HL-60 (cell line): ENCODE data around the gene RGSL1.

Experiments used
- DNase-seq, 2 experiments: peaks; one replicate each; pipeline ENCODE4 v3.0.0-alpha.2; 2010 to 2020; ENCODE audit warnings: low read depth in 1 of 2, low spot score in 1 of 2
- H3K27ac ChIP-seq: fragments of 250-450 bp; sonication (Bioruptor Pico); replicated peaks from 2 replicates; pipeline ENCODE4 v1.5.1; 2020; ENCODE audit warnings: mild to moderate bottlenecking, moderate library complexity
- H3K27me3 ChIP-seq: fragments of 250-450 bp; sonication (Bioruptor Pico); 2 replicates; pipeline ENCODE4 v1.5.1; 2021; ENCODE audit warnings: mild to moderate bottlenecking, moderate library complexity; ENCODE audit not compliant: insufficient read depth, poor library complexity, severe bottlenecking
- H3K4me3 ChIP-seq: replicated peaks from 2 replicates; pipeline ENCODE4 v1.5.1; 2011; ENCODE audit warnings: mild to moderate bottlenecking, control low read depth, low read length; ENCODE audit not compliant: insufficient read depth
- GABPA ChIP-seq: IDR thresholded peaks from 2 replicates; pipeline ENCODE4 v1.6.1; 2012; ENCODE audit warnings: low read depth
- POLR2AphosphoS5 ChIP-seq: IDR thresholded peaks from 2 replicates; pipeline ENCODE4 v1.6.1; 2012; ENCODE audit warnings: low read depth
- SPI1 ChIP-seq: IDR thresholded peaks from 2 replicates; pipeline ENCODE4 v1.6.1; 2012; ENCODE audit warnings: low read depth, mild to moderate bottlenecking, borderline replicate concordance
- TF ChIP-seq, protein P1 (sequence below): IDR thresholded peaks from 2 replicates; pipeline ENCODE4 v1.6.1; 2012; ENCODE audit warnings: low read depth; ENCODE audit not compliant: insufficient replicate concordance
- TF ChIP-seq, protein P2 (sequence below): IDR thresholded peaks from one replicate; pipeline ENCODE4 v1.5.1; 2011; ENCODE audit warnings: low read length, control low read depth, inconsistent platforms; ENCODE audit not compliant: insufficient read depth

The RGSL1 gene

DNA sequence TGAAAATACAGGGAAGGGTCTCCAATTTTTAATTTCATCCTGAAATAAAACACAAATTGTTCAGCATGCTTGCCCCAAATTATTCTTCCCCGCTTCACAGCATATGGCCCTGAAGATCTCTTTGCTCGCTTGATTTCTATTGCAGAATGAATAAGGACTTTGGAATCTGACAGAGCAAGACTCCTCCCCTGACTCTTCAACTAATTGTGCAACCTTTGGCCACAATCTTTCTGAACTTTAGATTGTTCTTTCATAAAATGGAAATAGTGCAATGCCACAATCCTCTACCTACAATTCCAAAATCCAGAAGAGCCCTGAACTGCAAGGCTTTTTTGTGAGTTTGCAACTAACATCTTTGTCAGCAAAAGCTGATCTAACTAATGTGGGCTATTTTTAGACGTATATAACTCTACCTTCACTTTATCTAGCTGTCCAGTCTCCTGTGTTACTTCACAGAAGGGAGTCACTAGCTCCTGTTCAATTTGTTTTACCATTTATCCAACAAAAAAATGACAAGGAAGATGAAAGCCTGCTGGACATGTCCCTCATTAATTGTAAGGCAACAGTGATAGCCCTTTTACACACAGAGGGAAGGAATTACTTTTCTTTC, 125.7 kb downstream of the RGSL1 start:
- H3K4me3 ChIP-seq, result no peak overlapping the region
- TF ChIP-seq, protein P1, sequence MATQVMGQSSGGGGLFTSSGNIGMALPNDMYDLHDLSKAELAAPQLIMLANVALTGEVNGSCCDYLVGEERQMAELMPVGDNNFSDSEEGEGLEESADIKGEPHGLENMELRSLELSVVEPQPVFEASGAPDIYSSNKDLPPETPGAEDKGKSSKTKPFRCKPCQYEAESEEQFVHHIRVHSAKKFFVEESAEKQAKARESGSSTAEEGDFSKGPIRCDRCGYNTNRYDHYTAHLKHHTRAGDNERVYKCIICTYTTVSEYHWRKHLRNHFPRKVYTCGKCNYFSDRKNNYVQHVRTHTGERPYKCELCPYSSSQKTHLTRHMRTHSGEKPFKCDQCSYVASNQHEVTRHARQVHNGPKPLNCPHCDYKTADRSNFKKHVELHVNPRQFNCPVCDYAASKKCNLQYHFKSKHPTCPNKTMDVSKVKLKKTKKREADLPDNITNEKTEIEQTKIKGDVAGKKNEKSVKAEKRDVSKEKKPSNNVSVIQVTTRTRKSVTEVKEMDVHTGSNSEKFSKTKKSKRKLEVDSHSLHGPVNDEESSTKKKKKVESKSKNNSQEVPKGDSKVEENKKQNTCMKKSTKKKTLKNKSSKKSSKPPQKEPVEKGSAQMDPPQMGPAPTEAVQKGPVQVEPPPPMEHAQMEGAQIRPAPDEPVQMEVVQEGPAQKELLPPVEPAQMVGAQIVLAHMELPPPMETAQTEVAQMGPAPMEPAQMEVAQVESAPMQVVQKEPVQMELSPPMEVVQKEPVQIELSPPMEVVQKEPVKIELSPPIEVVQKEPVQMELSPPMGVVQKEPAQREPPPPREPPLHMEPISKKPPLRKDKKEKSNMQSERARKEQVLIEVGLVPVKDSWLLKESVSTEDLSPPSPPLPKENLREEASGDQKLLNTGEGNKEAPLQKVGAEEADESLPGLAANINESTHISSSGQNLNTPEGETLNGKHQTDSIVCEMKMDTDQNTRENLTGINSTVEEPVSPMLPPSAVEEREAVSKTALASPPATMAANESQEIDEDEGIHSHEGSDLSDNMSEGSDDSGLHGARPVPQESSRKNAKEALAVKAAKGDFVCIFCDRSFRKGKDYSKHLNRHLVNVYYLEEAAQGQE, result no peak
- TF ChIP-seq GABPA (no peak), POLR2AphosphoS5 (no peak), SPI1 (no peak)
- TF ChIP-seq, protein P2, sequence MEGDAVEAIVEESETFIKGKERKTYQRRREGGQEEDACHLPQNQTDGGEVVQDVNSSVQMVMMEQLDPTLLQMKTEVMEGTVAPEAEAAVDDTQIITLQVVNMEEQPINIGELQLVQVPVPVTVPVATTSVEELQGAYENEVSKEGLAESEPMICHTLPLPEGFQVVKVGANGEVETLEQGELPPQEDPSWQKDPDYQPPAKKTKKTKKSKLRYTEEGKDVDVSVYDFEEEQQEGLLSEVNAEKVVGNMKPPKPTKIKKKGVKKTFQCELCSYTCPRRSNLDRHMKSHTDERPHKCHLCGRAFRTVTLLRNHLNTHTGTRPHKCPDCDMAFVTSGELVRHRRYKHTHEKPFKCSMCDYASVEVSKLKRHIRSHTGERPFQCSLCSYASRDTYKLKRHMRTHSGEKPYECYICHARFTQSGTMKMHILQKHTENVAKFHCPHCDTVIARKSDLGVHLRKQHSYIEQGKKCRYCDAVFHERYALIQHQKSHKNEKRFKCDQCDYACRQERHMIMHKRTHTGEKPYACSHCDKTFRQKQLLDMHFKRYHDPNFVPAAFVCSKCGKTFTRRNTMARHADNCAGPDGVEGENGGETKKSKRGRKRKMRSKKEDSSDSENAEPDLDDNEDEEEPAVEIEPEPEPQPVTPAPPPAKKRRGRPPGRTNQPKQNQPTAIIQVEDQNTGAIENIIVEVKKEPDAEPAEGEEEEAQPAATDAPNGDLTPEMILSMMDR, result no peak
- peak in 1 of 2 experiments; percentile 23 for DNase-seq

DNA sequence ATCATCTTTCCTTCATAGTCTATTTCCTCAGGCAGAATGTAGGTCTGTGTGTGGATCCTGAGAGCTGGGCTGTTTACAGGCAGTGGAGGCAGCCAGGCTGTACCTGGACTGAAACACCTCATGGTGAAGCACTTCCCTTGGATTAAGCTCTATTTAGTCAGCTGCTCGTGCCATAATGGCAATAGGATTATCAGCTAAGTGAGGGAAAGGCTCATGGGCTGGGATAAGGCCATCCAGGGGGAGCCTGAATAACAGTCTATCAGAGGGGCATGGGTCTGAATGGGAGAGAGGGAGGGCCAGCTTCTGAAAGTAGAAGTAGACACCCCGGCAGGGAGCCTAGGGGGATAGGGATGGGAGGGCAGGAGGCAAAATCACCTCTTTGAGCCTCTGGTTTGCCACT, 130.8 kb downstream of the RGSL1 start:
- Histone ChIP-seq H3K4me3 (no peak overlapping the region), H3K27me3 (no peaks in the 10 kb centered on the region), H3K27ac (no peak overlapping the region)
- TF ChIP-seq SPI1, result no peak
- TF ChIP-seq GABPA, result no peak
- TF ChIP-seq, protein P1, result no peak
- TF ChIP-seq, protein P2, result no peak
- no peak for TF ChIP-seq POLR2AphosphoS5
- DNase-seq, result no peak

More for the DNA sequence above, 125.7 kb downstream of the RGSL1 start:
- Histone ChIP-seq H3K27me3 (no peaks in the 10 kb centered on the region), H3K27ac (no peak overlapping the region)

DNA sequence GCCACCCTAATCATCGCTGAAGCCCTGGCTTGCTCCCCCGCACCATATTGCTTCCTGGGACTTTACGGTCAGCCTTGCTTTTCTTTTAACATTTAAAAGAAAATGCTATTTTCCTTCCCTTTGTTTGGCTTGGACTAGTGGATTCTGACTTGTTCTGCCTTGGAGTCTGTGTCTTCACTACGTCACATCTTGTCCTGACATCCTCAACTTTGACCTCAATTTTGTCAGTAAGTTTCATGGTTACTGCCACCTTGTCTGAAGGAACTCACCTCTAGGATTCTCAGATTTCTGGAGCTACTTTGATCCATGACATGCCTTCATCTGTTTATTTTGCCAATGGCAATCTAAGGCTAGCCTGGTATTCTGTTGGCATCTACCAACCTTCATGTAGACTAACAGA, 134.8 kb downstream of the RGSL1 start:
- TF ChIP-seq SPI1 (no peak), GABPA (no peak), POLR2AphosphoS5 (no peak)
- TF ChIP-seq, protein P1, result no peak
- TF ChIP-seq, protein P2, result no peak

More for the DNA sequence above, 134.8 kb downstream of the RGSL1 start:
- H3K27me3 ChIP-seq, result no peaks in the 10 kb centered on the region
- H3K27ac ChIP-seq, result no peak overlapping the region
- no peak for DNase-seq
- H3K4me3 ChIP-seq, result no peak overlapping the region
